ENCODE data around the gene WWP2. TPM values are rescaled to one million over a fixed set of nuclear protein-coding genes. Genes with fewer than 3 reads are reported as not detected.
"Not testable (repeated sequence)": the region's sequence is repeated elsewhere in the genome, so short reads cannot be mapped to it uniquely, and the experiment has no call there.

The WWP2 gene
- total RNA-seq, 1 experiment from 2014 or later, result 40.2 TPM

DNA sequence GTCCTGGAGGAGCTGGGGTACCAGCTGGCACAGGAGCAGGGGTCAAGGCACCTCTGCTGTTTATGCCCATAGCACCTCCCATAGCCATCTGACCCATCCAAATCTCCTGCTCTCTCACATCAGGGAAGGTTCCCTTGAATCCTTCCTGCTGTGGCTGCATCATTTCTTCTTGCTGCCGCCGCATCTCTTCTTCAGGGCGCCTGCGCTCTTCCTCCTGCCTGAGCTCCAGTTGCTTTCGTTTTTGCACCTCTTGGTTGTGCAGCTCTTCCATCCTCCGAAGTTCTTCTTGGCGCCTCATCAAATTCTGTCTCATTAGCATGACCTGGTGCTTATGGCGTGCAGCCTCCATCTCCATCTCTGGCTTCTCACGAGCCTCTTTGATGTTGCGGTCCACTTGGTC is 5.4 kb upstream of the WWP2 start:
- no peaks in the 10 kb centered on the region for H4K20me1 ChIP-seq (ENCODE audit: control insufficient read depth, insufficient read depth, insufficient read length)
- no peak overlapping the region for H3K4me2 ChIP-seq (ENCODE audit: insufficient read depth, insufficient read length, low read length)
- H2BK120ac ChIP-seq (ENCODE audit: low read depth, low read length, poor library complexity, severe bottlenecking), result no peak overlapping the region
- no peak for DNase-seq
- no peaks in the 10 kb centered on the region; the same call in 1 of the 2 replicates for H3K4me1 ChIP-seq (ENCODE audit: insufficient read depth, low read length)
- Mint-ChIP-seq H3K9me3 (no peaks in the 10 kb centered on the region; a peak in 1 of 5 replicates), H3K36me3 (ENCODE audit: insufficient read depth in 1 of 3, low read depth in 3 of 3) (peaks cover 11 to 24% (median 16%) of the 10 kb centered on the region in 3 experiments), H3K27me3 (ENCODE audit: low read depth) (peaks cover 10% of the 10 kb centered on the region), H3K4me3 (no peak overlapping the region), H3K27ac (no peak overlapping the region), H3K4me1 (peaks cover 7 to 8% of the 10 kb centered on the region in 2 experiments)
- no peak overlapping the region for H4K8ac ChIP-seq (replicated peaks; ENCODE audit: insufficient read length, low read depth, low read length)
- TF ChIP-seq CTCF (conservative IDR thresholded peaks at IDR 0.05), result no peak
- no peak overlapping the region for H3K14ac ChIP-seq (ENCODE audit: insufficient read depth, low read length)
- no peak overlapping the region for H4K5ac ChIP-seq (ENCODE audit: insufficient read length, low read depth, low read length)
- no peak overlapping the region for H2BK12ac ChIP-seq (ENCODE audit: insufficient read length, low read depth, low read length)
- no peak overlapping the region for H2BK15ac ChIP-seq (ENCODE audit: low read depth, low read length)
- no peak overlapping the region for H3K18ac ChIP-seq (ENCODE audit: insufficient read length, low read depth, low read length)
- H2BK5ac ChIP-seq (ENCODE audit: insufficient read length, low read length), result no peak overlapping the region
- H3K23ac ChIP-seq (ENCODE audit: insufficient read length, low read depth, low read length), result no peak overlapping the region
- H3K27me3 ChIP-seq (ENCODE audit: insufficient read depth, low read length), result no peaks in the 10 kb centered on the region
- H3K9me3 ChIP-seq (ENCODE audit: control insufficient read depth, low read depth, low read length), result no peaks in the 10 kb centered on the region
- H3K56ac ChIP-seq (ENCODE audit: insufficient read length, low read depth, low read length), result no peak overlapping the region
- no peak overlapping the region for H4K91ac ChIP-seq (ENCODE audit: insufficient read length, low read depth, low read length)
- no peaks in the 10 kb centered on the region for H3K23me2 ChIP-seq (ENCODE audit: insufficient read length, low read depth, low read length, poor library complexity, severe bottlenecking)
- no peak overlapping the region for H3K27ac ChIP-seq (ENCODE audit: insufficient read length, low read depth, low read length)
- no peak overlapping the region for H2AFZ ChIP-seq (ENCODE audit: low read length)
- H3T11ph ChIP-seq (ENCODE audit: low read length), result no peak overlapping the region
- WGBS (ENCODE audit: extremely low coverage, insufficient read length, low lambda C conversion rate), result no CpG with 5 or more reads among the region's 10 CpGs
- no peak overlapping the region for H3K4ac ChIP-seq (ENCODE audit: low read depth, low read length)
- H2BK20ac ChIP-seq (ENCODE audit: low read depth, low read length, poor library complexity, severe bottlenecking), result no peak overlapping the region
- no peak overlapping the region for H3K9ac ChIP-seq (ENCODE audit: extremely low read depth, insufficient read length, low read length)
- no peaks in the 10 kb centered on the region for H3K79me1 ChIP-seq (ENCODE audit: insufficient read depth, low read depth, low read length, poor library complexity, severe bottlenecking)
- peaks cover 15% of the 10 kb centered on the region; the same call in 1 of the 2 replicates for H3K79me2 ChIP-seq (ENCODE audit: insufficient read depth, low read length)
- H2AK5ac ChIP-seq (ENCODE audit: insufficient read length, low read length), result no peak overlapping the region

GRCh38 chr16:69757375-69757774 is 4.8 kb upstream of the WWP2 start:
- H3K27me3 Mint-ChIP-seq (ENCODE audit: low read depth); H3K4me1 ChIP-seq (ENCODE audit: insufficient read depth, low read length); H3K23me2 ChIP-seq (ENCODE audit: insufficient read length, low read depth, low read length, poor library complexity, severe bottlenecking); H3K79me1 ChIP-seq (ENCODE audit: insufficient read depth, low read depth, low read length, poor library complexity, severe bottlenecking); H3K9me3 Mint-ChIP-seq; H3K27ac ChIP-seq (ENCODE audit: insufficient read length, low read depth, low read length); H3K4me2 ChIP-seq (ENCODE audit: insufficient read depth, insufficient read length, low read length); H2BK5ac ChIP-seq (ENCODE audit: insufficient read length, low read length); H2AFZ ChIP-seq (ENCODE audit: low read length); H4K20me1 ChIP-seq (ENCODE audit: control insufficient read depth, insufficient read depth, insufficient read length); H3K9me3 ChIP-seq (ENCODE audit: control insufficient read depth, low read depth, low read length); H3K56ac ChIP-seq (ENCODE audit: insufficient read length, low read depth, low read length); H3K23ac ChIP-seq (ENCODE audit: insufficient read length, low read depth, low read length); H3K4me3 Mint-ChIP-seq; DNase-seq; H3K4me1 Mint-ChIP-seq; H2BK20ac ChIP-seq (ENCODE audit: low read depth, low read length, poor library complexity, severe bottlenecking); H4K8ac ChIP-seq (replicated peaks; ENCODE audit: insufficient read length, low read depth, low read length); H3K18ac ChIP-seq (ENCODE audit: insufficient read length, low read depth, low read length); H3K9ac ChIP-seq (ENCODE audit: extremely low read depth, insufficient read length, low read length); H3K27me3 ChIP-seq (ENCODE audit: insufficient read depth, low read length); H3K4ac ChIP-seq (ENCODE audit: low read depth, low read length); H2BK120ac ChIP-seq (ENCODE audit: low read depth, low read length, poor library complexity, severe bottlenecking); H2BK15ac ChIP-seq (ENCODE audit: low read depth, low read length); H4K5ac ChIP-seq (ENCODE audit: insufficient read length, low read depth, low read length); H3T11ph ChIP-seq (ENCODE audit: low read length); H4K91ac ChIP-seq (ENCODE audit: insufficient read length, low read depth, low read length); H2BK12ac ChIP-seq (ENCODE audit: insufficient read length, low read depth, low read length); H2AK5ac ChIP-seq (ENCODE audit: insufficient read length, low read length); H3K14ac ChIP-seq (ENCODE audit: insufficient read depth, low read length): not testable (repeated sequence)
- H3K79me2 ChIP-seq (ENCODE audit: insufficient read depth, low read length), result peaks cover 15% of the 10 kb centered on the region; the same call in 1 of the 2 replicates
- Mint-ChIP-seq H3K36me3 (ENCODE audit: insufficient read depth in 1 of 3, low read depth in 3 of 3) (peaks cover 4 to 17% (median 9%) of the 10 kb centered on the region in 3 experiments), H3K27ac (peak overlapping the region in 1 of 3 experiments; percentile 76; a peak in 1 of 7 replicates)
- WGBS (ENCODE audit: extremely low coverage, insufficient read length, low lambda C conversion rate), result no CpG with 5 or more reads among the region's 13 CpGs

Measured in H9 (cell line).